CD4-positive, CD25-positive, alpha-beta regulatory T cell (primary cell): ENCODE measurements around the gene NSMF. TPM values are rescaled to one million over a fixed set of nuclear protein-coding genes. Genes with fewer than 3 reads are reported as not detected.

Experiments
- ATAC-seq, 2 donors: fragments of 150-1000 bp; cut with Tn5 transposase; one replicate each; pipeline ENCODE4 v1.10.0; 2021; ENCODE audit warnings: low read depth in 2 of 2, moderate number of reproducible peaks in 2 of 2, moderate library complexity in 1 of 2
- DNase-seq, 3 donors: peaks; one replicate each; pipeline versions ENCODE4 v3.0.0 to v3.0.0-alpha.2; 2012 to 2022; ENCODE audit warnings: mixed read lengths in 1 of 3
- H3K27ac ChIP-seq: one replicate; pipeline ENCODE4 v1.7.0; 2013; ENCODE audit warnings: mild to moderate bottlenecking, low read length; ENCODE audit not compliant: insufficient read depth, poor library complexity, severe bottlenecking
- H3K27me3 ChIP-seq: one replicate; pipeline ENCODE4 v1.7.0; 2013; ENCODE audit warnings: low read length; ENCODE audit not compliant: control insufficient read depth, insufficient read depth
- H3K36me3 ChIP-seq: one replicate; pipeline ENCODE4 v1.7.0; 2013; ENCODE audit warnings: mild to moderate bottlenecking, low read length, moderate library complexity; ENCODE audit not compliant: control insufficient read depth, insufficient read depth
- H3K4me1 ChIP-seq: 2 replicates; pipeline ENCODE4 v1.7.0; 2013; ENCODE audit warnings: mild to moderate bottlenecking, low read length; ENCODE audit not compliant: insufficient read depth, control insufficient read depth, poor library complexity, severe bottlenecking
- H3K4me3 ChIP-seq: one replicate; pipeline ENCODE4 v1.7.0; 2013; ENCODE audit warnings: low read depth, mild to moderate bottlenecking, low read length, moderate library complexity
- H3K9me3 ChIP-seq, 2 experiments: 1 replicate in 1 of 2; 2 replicates in 1 of 2; pipeline ENCODE4 v1.7.0; 2013; ENCODE audit warnings: low read length in 2 of 2, mild to moderate bottlenecking in 1 of 2, moderate library complexity in 1 of 2; ENCODE audit not compliant: control insufficient read depth in 2 of 2
- H3K27ac Mint-ChIP-seq, 3 donors: one replicate each; pipeline ENCODE4 v1.8.0; 2020 to 2022; ENCODE audit warnings: mild to moderate bottlenecking in 3 of 3, mixed read lengths in 3 of 3, moderate library complexity in 2 of 3
- H3K27me3 Mint-ChIP-seq: one replicate; pipeline ENCODE4 v1.8.0; 2022; ENCODE audit warnings: mild to moderate bottlenecking, mixed read lengths
- H3K36me3 Mint-ChIP-seq: one replicate; pipeline ENCODE4 v1.8.0; 2020; ENCODE audit warnings: mixed read lengths
- H3K4me1 Mint-ChIP-seq, 4 donors: one replicate each; pipeline ENCODE4 v1.8.0; 2020 to 2022; ENCODE audit warnings: mixed read lengths in 4 of 4, mild to moderate bottlenecking in 1 of 4
- H3K4me3 Mint-ChIP-seq, 4 donors: one replicate each; pipeline ENCODE4 v1.8.0; 2020 to 2022; ENCODE audit warnings: mild to moderate bottlenecking in 4 of 4, mixed read lengths in 4 of 4, moderate library complexity in 3 of 4
- H3K9me3 Mint-ChIP-seq, 7 donors: one replicate each; pipeline ENCODE4 v1.8.0; 2020 to 2022; ENCODE audit warnings: mixed read lengths in 7 of 7, mild to moderate bottlenecking in 3 of 7, moderate library complexity in 2 of 7
- polyA plus RNA-seq, 4 donors: library from polyadenylated mRNA; unstranded; fragments of 300-500 nt; fragmentation: Illumina TruSeq; gene quantifications; one replicate each; pipeline ENCODE4 v1.2.3, GENCODE V29; 2021
- total RNA-seq: library from RNA; stranded (reverse); gene quantifications from one replicate; pipeline ENCODE4 v1.2.3, GENCODE V29; 2022

NSMF gene
- total and polyA plus RNA-seq, 5 donors from 2014 or later: 9.3 to 109 (median 13.8) TPM

GRCh38 chr9:137482094-137482781 lies 23.1 kb upstream of the NSMF start:
- Histone ChIP-seq H3K4me3 (no peak overlapping the region), H3K27me3 (no peaks in the 10 kb centered on the region), H3K27ac (no peak overlapping the region), H3K9me3 (no peaks in the 10 kb centered on the region), H3K4me1 (no peaks in the 10 kb centered on the region), H3K36me3 (no peaks in the 10 kb centered on the region)
- no peak for DNase-seq
- Mint-ChIP-seq H3K4me3 (no peak overlapping the region), H3K9me3 (peaks cover 0 to 2% (median 0%) of the 10 kb centered on the region in 7 donors), H3K27ac (peak overlapping the region in 1 of 3 donors; percentile 41), H3K27me3 (peaks cover 5% of the 10 kb centered on the region), H3K4me1 (no peaks in the 10 kb centered on the region), H3K36me3 (no peaks in the 10 kb centered on the region)
- ATAC-seq: peak in 1 of 2 donors; percentile 18

- Histone ChIP-seq H3K27me3 (no peaks in the 10 kb centered on the region), H3K36me3 (no peaks in the 10 kb centered on the region), H3K4me1 (no peaks in the 10 kb centered on the region), H3K27ac (no peak overlapping the region), H3K4me3 (no peak overlapping the region), H3K9me3 (peaks cover 5 to 7% of the 10 kb centered on the region in 2 experiments)
- peaks cover 2% of the 10 kb centered on the region for H3K36me3 Mint-ChIP-seq
- no peak for ATAC-seq
- no peak overlapping the region for H3K4me3 Mint-ChIP-seq
- peaks cover 5% of the 10 kb centered on the region for H3K27me3 Mint-ChIP-seq
- peaks cover 0 to 4% (median 2%) of the 10 kb centered on the region in 7 donors for H3K9me3 Mint-ChIP-seq
- peaks cover 0 to 3% (median 0%) of the 10 kb centered on the region in 4 donors for H3K4me1 Mint-ChIP-seq
- peak overlapping the region in 2 of 3 donors; percentile 41 to 86 for H3K27ac Mint-ChIP-seq
- DNase-seq: no peak
These were observed 21.9 kb upstream of the NSMF start for GRCh38 chr9:137480686-137481683.

- H3K36me3 Mint-ChIP-seq: peaks cover 6% of the 10 kb centered on the region
- no peak overlapping the region for H3K27ac Mint-ChIP-seq
- peaks cover 0 to 7% (median 0%) of the 10 kb centered on the region in 4 donors for H3K4me1 Mint-ChIP-seq
- no peaks in the 10 kb centered on the region for H3K36me3 ChIP-seq
- no peak for ATAC-seq
- H3K27me3 ChIP-seq: no peaks in the 10 kb centered on the region
- H3K4me1 ChIP-seq: no peaks in the 10 kb centered on the region
- H3K9me3 ChIP-seq: peaks cover 11 to 16% of the 10 kb centered on the region in 2 experiments
- H3K27me3 Mint-ChIP-seq: peaks cover 5% of the 10 kb centered on the region
- no peak overlapping the region for H3K27ac ChIP-seq
- no peak for DNase-seq
- H3K9me3 Mint-ChIP-seq: peaks cover 0 to 9% (median 4%) of the 10 kb centered on the region in 7 donors
- no peak overlapping the region for H3K4me3 ChIP-seq
- no peak overlapping the region for H3K4me3 Mint-ChIP-seq
These were observed 21.0 kb upstream of the NSMF start for GRCh38 chr9:137479892-137480685.

GRCh38 chr9:137478962-137479861 lies 20.1 kb upstream of the NSMF start:
- Histone ChIP-seq H3K9me3 (peaks cover 11 to 17% of the 10 kb centered on the region in 2 experiments), H3K27ac (no peak overlapping the region), H3K36me3 (no peaks in the 10 kb centered on the region), H3K4me1 (no peaks in the 10 kb centered on the region), H3K4me3 (no peak overlapping the region), H3K27me3 (no peaks in the 10 kb centered on the region)
- ATAC-seq (no peak), DNase-seq (no peak)
- peaks cover 0 to 7% (median 0%) of the 10 kb centered on the region in 4 donors for H3K4me1 Mint-ChIP-seq
- H3K27me3 Mint-ChIP-seq: peaks cover 5% of the 10 kb centered on the region
- H3K36me3 Mint-ChIP-seq: peaks cover 6% of the 10 kb centered on the region
- H3K27ac Mint-ChIP-seq: no peak overlapping the region
- H3K4me3 Mint-ChIP-seq: no peak overlapping the region
- H3K9me3 Mint-ChIP-seq: peaks cover 2 to 13% (median 5%) of the 10 kb centered on the region in 7 donors

GRCh38 chr9:137478613-137478961 lies 19.5 kb upstream of the NSMF start:
- H3K27me3 Mint-ChIP-seq: peaks cover 5% of the 10 kb centered on the region

GRCh38 chr9:137477778-137478612 lies 18.9 kb upstream of the NSMF start:
- Mint-ChIP-seq H3K27ac (no peak overlapping the region), H3K9me3 (peaks cover 2 to 21% (median 5%) of the 10 kb centered on the region in 7 donors), H3K4me3 (no peak overlapping the region), H3K27me3 (peaks cover 5% of the 10 kb centered on the region), H3K4me1 (peaks cover 0 to 7% (median 0%) of the 10 kb centered on the region in 4 donors), H3K36me3 (peaks cover 14% of the 10 kb centered on the region)
- H3K4me3 ChIP-seq: no peak overlapping the region
- no peak for ATAC-seq
- no peak for DNase-seq
- H3K27ac ChIP-seq: no peak overlapping the region
- H3K4me1 ChIP-seq: no peaks in the 10 kb centered on the region
- no peaks in the 10 kb centered on the region for H3K36me3 ChIP-seq
- peaks cover 11 to 17% of the 10 kb centered on the region in 2 experiments for H3K9me3 ChIP-seq
- H3K27me3 ChIP-seq: no peaks in the 10 kb centered on the region

More at GRCh38 chr9:137478613-137478961, 19.5 kb upstream of the NSMF start:
- ATAC-seq (no peak), DNase-seq (no peak)
- no peak overlapping the region for H3K27ac ChIP-seq
- H3K4me1 ChIP-seq: no peaks in the 10 kb centered on the region
- H3K4me1 Mint-ChIP-seq: peaks cover 0 to 7% (median 0%) of the 10 kb centered on the region in 4 donors
- peaks cover 2 to 15% (median 5%) of the 10 kb centered on the region in 7 donors for H3K9me3 Mint-ChIP-seq
- no peak overlapping the region for H3K27ac Mint-ChIP-seq
- peaks cover 10% of the 10 kb centered on the region for H3K36me3 Mint-ChIP-seq
- no peaks in the 10 kb centered on the region for H3K27me3 ChIP-seq
- peaks cover 11 to 17% of the 10 kb centered on the region in 2 experiments for H3K9me3 ChIP-seq
- no peak overlapping the region for H3K4me3 Mint-ChIP-seq
- no peaks in the 10 kb centered on the region for H3K36me3 ChIP-seq
- H3K4me3 ChIP-seq: no peak overlapping the region
